OCI-LY1 (cell line): ENCODE results near the gene PRR33.
A peak's percentile ranks its signal among the peaks of the same experiment; 100 is the strongest.

Experiments used
- CTCF ChIP-seq: fragments of 200-600 bp; sonication (generic), shearing (Covaris generic); IDR thresholded peaks from 2 replicates; pipeline ENCODE4 v1.5.1; 2017; ENCODE audit warnings: mild to moderate bottlenecking, antibody characterized with exemption, low read length, moderate library complexity, mixed read lengths
- EZH2 ChIP-seq: fragments of 200-600 bp; sonication (generic), shearing (Covaris generic); IDR thresholded peaks from 2 replicates; pipeline ENCODE4 v1.8.0; 2017; ENCODE audit warnings: borderline replicate concordance, mixed run types, mild to moderate bottlenecking, antibody characterized with exemption, low read length, moderate library complexity, mixed read lengths

DNA sequence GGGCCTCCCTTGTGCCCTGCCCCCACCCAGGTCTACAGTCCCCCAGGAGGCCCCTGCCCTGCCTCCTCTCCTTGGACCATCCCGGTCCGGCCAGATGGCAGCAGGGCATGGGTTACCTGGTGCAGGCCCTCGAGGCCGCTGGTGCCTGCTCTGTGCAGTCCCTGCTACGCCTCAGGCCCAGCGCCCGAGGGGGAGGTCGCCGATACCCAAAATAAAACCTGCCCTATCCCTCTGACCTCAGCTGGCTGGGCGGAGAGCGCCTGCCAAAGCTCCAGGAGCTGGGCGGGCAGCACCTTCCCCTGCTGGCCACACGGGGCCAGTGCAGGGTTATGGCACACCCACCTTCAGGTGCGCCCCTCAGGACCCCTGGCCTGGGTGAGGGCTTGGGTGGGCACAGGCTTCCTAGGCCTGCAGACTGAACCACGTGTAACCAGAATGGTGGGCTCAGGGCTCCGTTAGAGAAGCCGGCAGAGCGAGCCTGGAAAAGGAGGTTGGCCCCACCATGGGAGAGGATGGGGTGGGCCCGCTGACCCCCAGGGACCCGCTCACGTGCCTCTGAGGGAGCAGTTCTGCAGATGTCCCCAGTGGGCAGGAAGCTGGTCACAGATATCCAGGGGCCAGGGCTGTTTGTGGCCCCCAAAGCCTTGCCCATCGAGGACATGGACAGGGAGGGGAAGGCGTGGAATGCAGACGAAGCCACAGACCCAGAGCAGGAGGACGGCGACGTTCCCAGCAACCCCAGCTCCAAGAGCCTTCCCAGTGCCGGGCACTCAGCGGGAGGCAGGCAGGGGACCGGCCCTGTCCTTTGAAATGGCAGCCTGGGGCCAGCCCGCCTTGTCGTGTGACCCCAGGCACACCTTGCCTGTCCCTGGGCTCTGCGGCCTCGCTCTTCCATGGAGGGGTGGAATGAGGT, 26.1 kb upstream of the PRR33 start:
- TF ChIP-seq CTCF (peak; percentile 27; the same call in 1 of the 2 replicates), EZH2 (no peak)
